Mononuclear cell (primary cell): Measurements from ENCODE around the gene PPP3R2. TPM values are rescaled to one million over a fixed set of nuclear protein-coding genes. Genes with fewer than 3 reads are reported as not detected.

Experiments used
- H3K27me3 ChIP-seq: 2 replicates; pipeline ENCODE4 v1.6.0; 2011; ENCODE audit warnings: low read length, control low read depth; ENCODE audit not compliant: insufficient read depth
- H3K4me1 ChIP-seq: 2 replicates; pipeline ENCODE4 v1.5.1; 2011; ENCODE audit warnings: mild to moderate bottlenecking, low read length, control low read depth; ENCODE audit not compliant: insufficient read depth
- H3K4me3 ChIP-seq: 2 replicates; pipeline ENCODE4 v1.5.1; 2011; ENCODE audit warnings: mild to moderate bottlenecking, low read length, moderate library complexity
- H3K9me3 ChIP-seq: 2 replicates; pipeline ENCODE4 v1.5.1; 2011; ENCODE audit warnings: low read depth, mild to moderate bottlenecking, control low read depth, low read length
- total RNA-seq: library from RNA; depleted of rRNA; stranded (reverse); fragments of >200 nt; gene quantifications from one replicate; pipeline ENCODE4 v1.2.3, GENCODE V29; 2012

PPP3R2 gene
- total RNA-seq = not detected

- no peak within 1 kb of the TSS for H3K4me3 ChIP-seq
- H3K9me3 ChIP-seq = no peaks in the 10 kb centered on the region
- H3K4me1 ChIP-seq = no peaks in the 10 kb centered on the region
- H3K27me3 ChIP-seq = peaks cover 8% of the 10 kb centered on the region
These were observed at the start of gene PPP3R2 for GRCh38 chr9:101594796-101595195. Gene PPP3R2, minus strand, starts transcription at chr9:101594969. Its CDS starts 48 bp downstream, at chr9:101594921.

DNA sequence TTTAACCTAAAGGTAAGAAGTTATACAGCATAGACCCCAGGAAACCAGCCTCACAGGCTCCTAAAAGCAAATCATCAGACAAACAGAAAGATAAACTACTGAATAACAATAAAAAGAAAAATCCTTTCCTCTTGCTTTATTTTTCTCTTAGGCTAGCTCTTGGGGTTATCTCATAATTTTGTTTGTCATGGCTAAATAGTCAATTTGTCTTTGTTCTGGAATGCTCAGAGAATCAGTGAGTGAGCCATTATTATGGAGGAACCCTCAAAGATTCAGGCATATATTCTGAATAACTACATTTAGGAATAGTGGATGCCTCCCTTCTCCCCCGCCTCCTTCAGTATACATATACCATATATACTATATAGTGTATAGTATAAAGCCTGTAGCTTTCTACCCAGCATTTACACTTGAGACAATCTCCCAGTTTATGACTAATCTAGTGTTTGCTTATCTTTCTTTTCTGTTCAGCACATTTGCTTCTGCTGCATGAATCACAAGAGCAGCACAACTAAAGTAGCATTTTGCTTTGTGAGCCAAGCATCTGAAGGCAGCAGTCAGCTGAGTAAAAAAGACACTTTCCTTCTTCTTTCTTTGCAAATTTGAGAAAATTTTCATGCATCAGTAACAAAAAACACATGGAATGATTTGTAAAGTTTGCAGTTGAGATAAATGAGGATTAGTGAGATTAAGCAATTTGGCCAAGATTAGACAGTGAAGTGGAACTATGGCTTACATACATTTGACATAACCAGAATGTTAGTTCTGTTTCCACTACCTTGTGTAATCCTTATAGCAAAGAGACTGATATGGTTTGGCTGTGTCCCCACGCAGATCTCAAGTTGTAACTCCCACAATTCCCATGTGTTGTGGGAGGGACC lies 45.3 kb upstream of the PPP3R2 start:
- no peaks in the 10 kb centered on the region for H3K27me3 ChIP-seq
- peaks cover 8% of the 10 kb centered on the region for H3K4me1 ChIP-seq
- H3K4me3 ChIP-seq = no peak overlapping the region
- peaks cover 6% of the 10 kb centered on the region for H3K9me3 ChIP-seq

- Histone ChIP-seq H3K27me3 (no peaks in the 10 kb centered on the region), H3K4me1 (peaks cover 8% of the 10 kb centered on the region), H3K9me3 (peaks cover 6% of the 10 kb centered on the region), H3K4me3 (no peak overlapping the region)
These were observed 44.5 kb upstream of the PPP3R2 start for GRCh38 chr9:101639311-101639710.

DNA sequence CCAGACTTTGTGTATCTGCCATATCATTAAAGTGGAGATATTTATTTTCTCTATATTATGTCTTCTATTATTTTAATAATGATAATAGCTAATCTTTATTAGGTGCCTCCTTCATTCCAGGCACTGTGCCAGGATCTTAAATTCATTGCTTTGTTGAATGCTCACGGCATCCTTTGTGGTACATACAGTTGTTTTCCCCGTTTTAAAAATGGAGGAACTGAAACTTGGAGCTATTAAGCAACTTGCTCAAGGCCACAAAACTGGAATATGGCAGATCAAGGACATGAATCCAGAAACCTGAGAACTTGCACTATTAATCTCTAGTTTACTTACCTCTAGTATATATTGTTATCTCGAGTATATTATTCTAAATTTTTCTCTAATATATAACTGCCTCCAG lies 41.5 kb upstream of the PPP3R2 start:
- Histone ChIP-seq H3K4me1 (peaks cover 8% of the 10 kb centered on the region), H3K9me3 (no peaks in the 10 kb centered on the region), H3K4me3 (no peak overlapping the region), H3K27me3 (no peaks in the 10 kb centered on the region)

DNA sequence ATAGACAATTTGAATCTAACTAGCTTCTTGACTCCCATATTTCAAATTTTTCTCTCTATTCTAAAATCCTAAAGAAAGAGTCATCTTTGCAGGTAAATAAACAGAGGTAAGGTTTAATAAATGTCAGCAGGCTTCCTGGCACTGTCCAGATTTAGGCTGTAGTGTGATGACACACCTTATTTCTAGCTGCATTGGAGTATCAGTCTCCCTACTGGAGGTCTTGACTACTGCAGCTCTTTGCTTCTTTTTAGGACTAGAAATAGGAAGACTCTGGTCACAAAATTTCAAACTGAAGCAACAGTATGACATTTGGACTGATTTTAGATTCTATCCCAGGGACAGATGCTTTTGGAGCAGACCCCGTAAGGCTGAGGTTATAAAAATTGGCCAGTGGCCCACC lies 40.7 kb upstream of the PPP3R2 start:
- Histone ChIP-seq H3K4me1 (peaks cover 8% of the 10 kb centered on the region), H3K27me3 (no peaks in the 10 kb centered on the region), H3K4me3 (no peak overlapping the region), H3K9me3 (no peaks in the 10 kb centered on the region)

DNA sequence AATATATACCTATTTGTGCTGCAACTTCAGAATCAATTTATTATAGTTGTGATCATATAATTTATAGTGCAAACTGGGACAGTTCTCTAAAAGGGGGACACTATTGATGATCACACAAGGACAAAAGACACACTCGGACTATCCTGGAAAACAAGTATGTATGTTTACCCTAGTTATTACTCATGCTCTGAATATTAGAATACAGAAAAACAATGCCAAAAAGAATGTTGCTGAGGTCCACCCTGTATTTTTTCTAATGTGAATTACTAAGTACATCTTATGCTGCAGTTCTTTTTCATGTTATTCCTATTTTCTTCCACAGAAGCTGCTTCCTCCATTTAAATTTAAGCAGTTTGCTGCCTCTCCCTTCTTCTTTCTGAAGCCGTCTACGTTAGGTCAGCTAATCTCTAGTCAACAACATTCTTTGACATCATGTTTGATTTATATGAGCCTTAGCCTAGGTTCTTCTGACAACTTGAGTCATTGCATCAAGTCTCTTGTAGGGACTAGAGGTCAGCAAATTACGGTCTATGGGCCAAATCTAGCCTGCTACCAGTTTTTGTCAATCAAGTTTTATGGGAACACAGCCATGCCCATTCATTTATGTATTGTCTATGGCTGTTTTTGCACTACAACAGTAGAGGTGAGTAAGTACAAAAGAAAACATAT lies 40.1 kb upstream of the PPP3R2 start:
- H3K4me3 ChIP-seq = no peak overlapping the region
- H3K9me3 ChIP-seq = no peaks in the 10 kb centered on the region
- H3K27me3 ChIP-seq = no peaks in the 10 kb centered on the region
- peaks cover 9% of the 10 kb centered on the region for H3K4me1 ChIP-seq

- Histone ChIP-seq H3K4me1 (peaks cover 14% of the 10 kb centered on the region), H3K9me3 (no peaks in the 10 kb centered on the region), H3K4me3 (no peak overlapping the region), H3K27me3 (no peaks in the 10 kb centered on the region)
These were observed 37.8 kb upstream of the PPP3R2 start for GRCh38 chr9:101632611-101633010.

- Histone ChIP-seq H3K4me1 (peaks cover 19% of the 10 kb centered on the region), H3K9me3 (no peaks in the 10 kb centered on the region), H3K4me3 (no peak overlapping the region), H3K27me3 (no peaks in the 10 kb centered on the region)
These were observed 37.1 kb upstream of the PPP3R2 start for GRCh38 chr9:101631892-101632291.

GRCh38 chr9:101629636-101630035 lies 34.9 kb upstream of the PPP3R2 start:
- H3K4me1 ChIP-seq = peaks cover 26% of the 10 kb centered on the region
- H3K4me3 ChIP-seq = no peak overlapping the region
- H3K9me3 ChIP-seq = no peaks in the 10 kb centered on the region
- H3K27me3 ChIP-seq = no peaks in the 10 kb centered on the region

GRCh38 chr9:101628173-101628572 lies 33.4 kb upstream of the PPP3R2 start:
- Histone ChIP-seq H3K27me3 (no peaks in the 10 kb centered on the region), H3K9me3 (no peaks in the 10 kb centered on the region), H3K4me3 (no peak overlapping the region)

DNA sequence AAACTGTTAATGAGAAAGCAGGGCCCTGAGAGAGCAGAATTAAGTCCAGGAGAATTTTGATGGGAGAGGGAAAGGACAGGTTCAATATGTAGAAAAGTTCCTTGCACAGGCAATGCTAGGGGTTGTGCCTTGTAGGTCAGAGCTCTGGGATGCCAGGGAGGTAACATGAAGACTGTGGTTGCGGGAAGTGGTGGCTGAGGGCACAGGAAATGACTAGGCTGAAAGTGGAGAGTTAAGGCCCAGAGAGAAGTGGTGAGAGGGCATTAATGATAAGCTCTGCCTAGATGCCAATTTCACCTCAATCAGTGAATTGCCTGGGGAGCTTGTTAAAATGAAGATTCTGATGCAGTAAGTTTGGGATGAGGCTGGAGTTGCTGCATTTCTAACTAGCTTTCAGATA lies 31.5 kb upstream of the PPP3R2 start:
- Histone ChIP-seq H3K9me3 (no peaks in the 10 kb centered on the region), H3K27me3 (no peaks in the 10 kb centered on the region), H3K4me3 (no peak overlapping the region), H3K4me1 (peaks cover 26% of the 10 kb centered on the region)

More at GRCh38 chr9:101628173-101628572, 33.4 kb upstream of the PPP3R2 start:
- peaks cover 26% of the 10 kb centered on the region for H3K4me1 ChIP-seq

- Histone ChIP-seq H3K9me3 (no peaks in the 10 kb centered on the region), H3K4me1 (peaks cover 26% of the 10 kb centered on the region), H3K27me3 (no peaks in the 10 kb centered on the region), H3K4me3 (no peak overlapping the region)
These were observed 31.1 kb upstream of the PPP3R2 start for GRCh38 chr9:101625876-101626275.

GRCh38 chr9:101620452-101620851 lies 25.7 kb upstream of the PPP3R2 start:
- no peaks in the 10 kb centered on the region for H3K4me1 ChIP-seq
- H3K9me3 ChIP-seq = no peaks in the 10 kb centered on the region
- no peaks in the 10 kb centered on the region for H3K27me3 ChIP-seq
- H3K4me3 ChIP-seq = no peak overlapping the region

DNA sequence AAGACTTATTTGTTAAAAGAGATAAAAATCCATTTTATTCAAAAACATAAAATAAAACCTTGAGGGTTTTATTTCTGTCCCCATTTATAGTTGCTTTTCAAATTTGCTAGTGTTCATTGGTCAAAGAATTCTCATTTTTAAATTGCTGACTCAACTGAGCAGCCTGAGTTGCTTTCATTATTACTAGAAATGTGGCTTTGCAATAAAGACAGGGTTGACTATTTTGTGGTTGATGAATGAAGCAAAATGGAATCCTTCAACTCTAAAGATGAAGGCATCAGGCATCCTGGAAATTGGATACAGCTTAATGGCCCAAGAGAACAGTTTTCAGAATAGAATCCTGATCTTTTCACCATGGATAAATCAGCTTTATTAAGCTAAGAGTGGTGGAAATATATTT lies 23.9 kb upstream of the PPP3R2 start:
- H3K4me3 ChIP-seq = no peak overlapping the region
- H3K4me1 ChIP-seq = no peaks in the 10 kb centered on the region
- H3K27me3 ChIP-seq = no peaks in the 10 kb centered on the region
- H3K9me3 ChIP-seq = no peaks in the 10 kb centered on the region

GRCh38 chr9:101605547-101605946 lies 10.8 kb upstream of the PPP3R2 start:
- no peaks in the 10 kb centered on the region for H3K27me3 ChIP-seq

More at GRCh38 chr9:101605547-101605946, 10.8 kb upstream of the PPP3R2 start:
- no peak overlapping the region for H3K4me3 ChIP-seq
- H3K4me1 ChIP-seq = no peaks in the 10 kb centered on the region
- H3K9me3 ChIP-seq = no peaks in the 10 kb centered on the region
